ENCODE results near the gene AGAP1. TPM values are rescaled to one million over a fixed set of nuclear protein-coding genes. Genes with fewer than 3 reads are reported as not detected.
A peak's percentile ranks its signal among the peaks of the same experiment; 100 is the strongest.

The AGAP1 gene
- total RNA-seq, 1 donor: 10.8 TPM

DNA sequence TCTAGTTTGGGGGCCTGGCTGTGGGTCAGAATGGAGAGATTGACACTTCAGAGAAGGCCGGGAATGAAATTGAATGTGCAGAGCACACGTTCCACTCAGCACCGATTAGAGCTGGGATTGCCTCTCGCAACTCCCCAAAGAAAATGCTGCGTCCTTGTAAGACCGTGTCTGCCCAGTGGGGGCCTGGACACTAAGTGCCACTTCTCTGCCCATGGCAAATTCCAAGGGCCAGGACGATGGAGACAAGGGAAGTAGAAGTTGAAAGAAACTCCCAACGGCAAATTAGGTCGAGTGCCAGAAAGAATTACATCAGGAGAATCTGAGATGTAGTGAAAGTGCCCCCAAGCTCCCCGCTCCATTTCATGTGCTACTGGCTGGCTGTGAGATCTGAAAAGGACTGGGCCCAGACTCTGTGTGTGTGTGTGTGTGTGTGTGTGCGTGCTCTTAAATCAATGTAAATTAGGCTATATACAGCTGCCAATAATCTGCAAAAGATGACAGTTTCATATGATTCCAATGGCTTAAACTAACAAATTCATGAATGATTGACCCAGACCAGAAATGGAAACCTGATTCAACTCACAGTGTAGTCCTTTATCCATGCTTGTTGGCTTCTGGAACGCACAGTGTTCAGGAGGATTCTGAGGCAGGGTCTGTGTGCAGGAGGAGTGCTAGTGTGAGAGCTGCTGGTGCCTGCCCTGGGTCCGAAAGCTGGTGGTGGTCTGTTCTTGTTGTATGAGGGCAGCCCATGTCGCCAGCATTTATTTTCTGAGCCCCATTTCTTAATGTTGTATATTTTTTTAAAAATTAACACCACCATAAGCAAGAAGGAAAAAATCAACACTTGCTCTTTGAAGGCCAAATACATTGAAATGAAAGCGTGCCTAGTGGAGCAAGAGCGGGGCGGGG lies 234.3 kb downstream of the AGAP1 start:
- TF ChIP-seq, protein P1, sequence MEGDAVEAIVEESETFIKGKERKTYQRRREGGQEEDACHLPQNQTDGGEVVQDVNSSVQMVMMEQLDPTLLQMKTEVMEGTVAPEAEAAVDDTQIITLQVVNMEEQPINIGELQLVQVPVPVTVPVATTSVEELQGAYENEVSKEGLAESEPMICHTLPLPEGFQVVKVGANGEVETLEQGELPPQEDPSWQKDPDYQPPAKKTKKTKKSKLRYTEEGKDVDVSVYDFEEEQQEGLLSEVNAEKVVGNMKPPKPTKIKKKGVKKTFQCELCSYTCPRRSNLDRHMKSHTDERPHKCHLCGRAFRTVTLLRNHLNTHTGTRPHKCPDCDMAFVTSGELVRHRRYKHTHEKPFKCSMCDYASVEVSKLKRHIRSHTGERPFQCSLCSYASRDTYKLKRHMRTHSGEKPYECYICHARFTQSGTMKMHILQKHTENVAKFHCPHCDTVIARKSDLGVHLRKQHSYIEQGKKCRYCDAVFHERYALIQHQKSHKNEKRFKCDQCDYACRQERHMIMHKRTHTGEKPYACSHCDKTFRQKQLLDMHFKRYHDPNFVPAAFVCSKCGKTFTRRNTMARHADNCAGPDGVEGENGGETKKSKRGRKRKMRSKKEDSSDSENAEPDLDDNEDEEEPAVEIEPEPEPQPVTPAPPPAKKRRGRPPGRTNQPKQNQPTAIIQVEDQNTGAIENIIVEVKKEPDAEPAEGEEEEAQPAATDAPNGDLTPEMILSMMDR (IDR thresholded peaks at IDR 0.05; ENCODE audit: insufficient read depth, low read depth, low read length): no peak
- no peak for DNase-seq (ENCODE audit: low read depth)
- H3K4me3 ChIP-seq (ENCODE audit: low read depth, low read length): no peak overlapping the region

DNA sequence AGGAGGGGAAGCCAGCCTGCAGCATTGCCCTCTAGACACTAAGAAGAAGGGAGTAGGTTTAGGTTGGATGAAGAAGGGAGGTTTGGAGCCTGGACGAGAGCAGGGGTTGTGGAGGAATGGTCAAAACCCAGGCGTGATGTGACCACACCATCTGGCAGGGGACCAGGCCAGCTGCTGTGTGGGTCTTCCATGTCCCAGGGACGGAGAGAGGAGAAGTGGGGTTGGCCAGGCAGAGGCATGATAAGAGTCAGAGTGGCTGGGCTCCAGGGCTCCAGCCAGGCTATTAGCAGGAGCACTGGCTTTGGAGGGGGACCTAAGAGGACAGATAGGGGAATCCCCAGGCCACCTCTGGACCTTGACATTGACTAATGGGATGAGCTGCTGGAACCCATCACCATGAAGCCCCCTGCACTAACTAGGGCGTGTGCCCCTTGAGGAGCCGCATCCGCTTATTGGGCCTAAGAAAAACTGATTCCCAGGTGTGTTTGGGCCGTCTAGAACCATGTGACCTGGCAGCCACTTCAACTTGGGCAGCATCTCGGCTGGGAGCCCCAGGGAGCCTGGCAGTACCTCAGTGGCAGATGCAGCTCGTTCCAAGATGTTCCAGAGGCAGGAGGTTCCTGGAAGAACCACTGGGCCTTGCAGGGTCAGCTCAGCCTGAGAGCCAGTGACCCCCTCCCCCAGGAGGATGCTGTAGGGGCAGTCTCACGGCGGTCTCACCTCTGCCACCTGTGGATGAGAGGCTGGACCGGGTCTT lies 235.1 kb downstream of the AGAP1 start:
- DNase-seq (ENCODE audit: low read depth): no peak

DNA sequence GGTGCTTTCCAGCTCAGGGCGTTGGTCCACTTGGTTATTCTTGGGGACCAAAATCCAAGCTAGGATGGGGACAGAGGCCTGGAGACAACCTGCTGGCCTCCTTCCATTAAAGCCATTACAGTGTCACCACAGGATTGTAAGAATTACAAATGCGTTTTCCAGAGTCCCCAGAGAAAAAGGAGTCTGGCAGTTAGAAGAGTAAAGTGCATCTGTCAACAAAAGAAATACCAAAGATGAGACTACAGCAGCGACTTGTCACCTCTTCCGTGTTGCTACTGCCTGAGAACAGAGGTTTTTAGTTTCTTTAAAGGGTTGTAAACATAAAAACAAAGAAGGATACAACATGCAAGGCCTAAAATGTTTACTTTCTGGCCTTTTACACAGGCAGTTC lies 235.7 kb downstream of the AGAP1 start:
- no peak overlapping the region for H3K4me3 ChIP-seq (ENCODE audit: low read depth, low read length)
- TF ChIP-seq, protein P1 (IDR thresholded peaks at IDR 0.05; ENCODE audit: insufficient read depth, low read depth, low read length): no peak
- DNase-seq (ENCODE audit: low read depth): no peak

More for the DNA sequence above, 235.1 kb downstream of the AGAP1 start:
- H3K4me3 ChIP-seq (ENCODE audit: low read depth, low read length): no peak overlapping the region
- TF ChIP-seq, protein P1 (IDR thresholded peaks at IDR 0.05; ENCODE audit: insufficient read depth, low read depth, low read length): no peak

DNA sequence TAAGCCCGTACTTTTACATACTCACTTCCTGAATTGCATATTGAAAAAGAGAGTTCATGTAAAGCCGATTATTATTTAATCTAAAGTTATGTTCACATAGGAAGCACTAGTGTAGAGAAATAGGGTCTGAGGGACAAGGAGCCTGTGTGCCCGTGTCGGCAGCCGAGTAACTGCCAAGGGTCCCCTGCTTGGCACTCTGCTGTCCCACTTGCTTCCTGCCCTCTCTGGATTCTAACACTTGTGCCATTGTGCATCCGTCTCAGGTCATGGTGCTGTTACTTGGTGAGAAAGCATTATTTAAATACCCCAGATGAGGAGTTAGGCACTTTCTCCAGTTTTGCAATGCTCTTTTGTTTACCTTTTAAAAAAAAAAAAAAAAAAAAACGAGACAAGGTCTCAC lies 236.3 kb downstream of the AGAP1 start:
- DNase-seq (ENCODE audit: low read depth): no peak
- no peak overlapping the region for H3K4me3 ChIP-seq (ENCODE audit: low read depth, low read length)
- TF ChIP-seq, protein P1 (IDR thresholded peaks at IDR 0.05; ENCODE audit: insufficient read depth, low read depth, low read length): no peak

DNA sequence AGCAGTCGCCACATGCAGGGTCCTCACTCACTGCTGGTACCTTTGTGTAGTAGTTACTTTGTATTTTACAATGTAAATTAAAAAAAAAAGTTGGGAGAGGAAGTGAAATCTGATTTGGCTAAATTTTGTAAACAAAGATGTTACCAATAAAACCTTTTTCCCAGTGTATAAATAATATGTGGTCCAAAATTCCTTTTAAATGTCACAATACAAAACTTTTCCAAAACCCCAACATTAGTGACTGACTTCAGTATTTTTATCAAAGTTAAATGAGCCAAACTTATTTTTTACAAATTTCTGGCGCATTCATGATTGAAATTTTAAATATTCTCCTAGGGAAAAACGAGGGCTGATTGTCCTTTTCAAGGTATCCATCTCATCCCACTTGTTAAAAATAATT lies 239.9 kb downstream of the AGAP1 start:
- DNase-seq (ENCODE audit: low read depth): peak; percentile 18
- TF ChIP-seq, protein P1 (IDR thresholded peaks at IDR 0.05; ENCODE audit: insufficient read depth, low read depth, low read length): no peak
- H3K4me3 ChIP-seq (ENCODE audit: low read depth, low read length): no peak overlapping the region

DNA sequence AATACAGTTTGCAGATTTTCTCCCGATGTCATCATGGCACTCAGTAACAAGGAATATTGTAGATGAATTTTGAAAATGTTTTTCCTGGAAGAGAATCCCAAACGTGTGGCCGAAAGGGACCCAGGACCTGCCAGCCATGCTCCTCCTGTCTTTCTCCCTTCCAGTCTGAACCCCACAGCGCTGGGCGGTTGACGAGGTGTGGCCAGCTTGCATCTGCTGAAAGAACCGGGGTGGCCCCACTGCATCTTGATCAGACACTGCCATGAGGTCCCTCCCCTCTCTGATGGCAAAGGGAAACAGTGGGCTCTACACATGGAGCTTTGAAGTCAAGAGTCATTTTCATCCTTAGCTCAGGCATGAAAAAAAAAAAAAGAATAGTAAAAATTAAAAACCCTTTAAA lies 240.3 kb downstream of the AGAP1 start:
- no peak for DNase-seq (ENCODE audit: low read depth)
- no peak overlapping the region for H3K4me3 ChIP-seq (ENCODE audit: low read depth, low read length)
- TF ChIP-seq, protein P1 (IDR thresholded peaks at IDR 0.05; ENCODE audit: insufficient read depth, low read depth, low read length): no peak

Measured in fibroblast of villous mesenchyme (primary cell).